Prostate gland (tissue), 2 donors: ENCODE data around the gene ABHD15.

Experiments used
- POLR2A ChIP-seq: fragments of 450-650 bp; IDR thresholded peaks from one replicate; pipeline ENCODE4 v1.6.1; 2016; ENCODE audit warnings: antibody characterized with exemption, mild to moderate bottlenecking
- POLR2AphosphoS5 ChIP-seq: sonication (generic); formaldehyde crosslinking; IDR thresholded peaks from one replicate; pipeline ENCODE4 v1.6.1; 2017; ENCODE audit warnings: antibody characterized with exemption
- TF ChIP-seq, protein P1 (sequence below), 4 experiments: fragments of 200-600 bp in 2 of 4; fragments of 450-650 bp in 2 of 4; sonication (generic) in 2 of 4; IDR thresholded peaks; 1 replicate in 3 of 4; 2 replicates in 1 of 4; pipeline ENCODE4 v1.5.1; 2016 to 2019; ENCODE audit warnings: antibody characterized with exemption in 4 of 4, mild to moderate bottlenecking in 2 of 4, moderate library complexity in 2 of 4

DNA sequence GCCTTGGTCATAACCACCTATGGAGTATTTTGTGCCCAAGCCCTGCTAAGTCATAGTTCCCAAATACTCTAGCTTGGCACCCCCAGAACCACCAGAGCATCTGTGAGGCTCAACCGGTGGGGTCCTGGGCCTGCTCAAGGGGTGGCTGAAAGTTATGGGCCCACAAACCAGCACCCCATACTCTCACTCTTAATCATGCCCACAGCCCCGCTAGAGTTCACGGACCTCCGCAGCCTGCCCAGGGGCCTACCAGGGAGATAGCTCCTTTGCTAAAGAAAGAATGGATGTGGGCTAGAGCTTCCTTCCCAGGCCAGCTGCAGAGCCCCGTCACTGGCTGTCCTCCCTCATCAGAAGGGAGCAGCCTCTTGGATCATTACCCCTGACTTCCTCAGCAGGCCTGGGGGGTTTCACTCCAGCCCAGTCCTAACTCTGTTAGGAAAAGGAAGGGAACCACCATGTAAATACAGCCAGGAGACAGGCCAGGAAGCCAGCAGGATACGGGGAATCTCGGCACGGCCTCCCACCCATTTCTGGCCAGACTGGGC is 21.3 kb upstream of the ABHD15 start:
- TF ChIP-seq, protein P1, sequence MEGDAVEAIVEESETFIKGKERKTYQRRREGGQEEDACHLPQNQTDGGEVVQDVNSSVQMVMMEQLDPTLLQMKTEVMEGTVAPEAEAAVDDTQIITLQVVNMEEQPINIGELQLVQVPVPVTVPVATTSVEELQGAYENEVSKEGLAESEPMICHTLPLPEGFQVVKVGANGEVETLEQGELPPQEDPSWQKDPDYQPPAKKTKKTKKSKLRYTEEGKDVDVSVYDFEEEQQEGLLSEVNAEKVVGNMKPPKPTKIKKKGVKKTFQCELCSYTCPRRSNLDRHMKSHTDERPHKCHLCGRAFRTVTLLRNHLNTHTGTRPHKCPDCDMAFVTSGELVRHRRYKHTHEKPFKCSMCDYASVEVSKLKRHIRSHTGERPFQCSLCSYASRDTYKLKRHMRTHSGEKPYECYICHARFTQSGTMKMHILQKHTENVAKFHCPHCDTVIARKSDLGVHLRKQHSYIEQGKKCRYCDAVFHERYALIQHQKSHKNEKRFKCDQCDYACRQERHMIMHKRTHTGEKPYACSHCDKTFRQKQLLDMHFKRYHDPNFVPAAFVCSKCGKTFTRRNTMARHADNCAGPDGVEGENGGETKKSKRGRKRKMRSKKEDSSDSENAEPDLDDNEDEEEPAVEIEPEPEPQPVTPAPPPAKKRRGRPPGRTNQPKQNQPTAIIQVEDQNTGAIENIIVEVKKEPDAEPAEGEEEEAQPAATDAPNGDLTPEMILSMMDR (IDR thresholded peaks at IDR 0.05): no peak
- TF ChIP-seq POLR2A (no peak), POLR2AphosphoS5 (no peak)
